Mammary epithelial cell (primary cell): ENCODE results near the gene MDFI.

ENCODE experiments used
- CTCF ChIP-seq, 2 donors: IDR thresholded peaks in 1 of 2; conservative IDR thresholded peaks in 1 of 2; 2 replicates each; pipeline ENCODE4 v1.5.1; 2011 to 2012; ENCODE audit warnings: inconsistent platforms in 2 of 2, low read length in 2 of 2, mild to moderate bottlenecking in 2 of 2, control low read depth in 1 of 2, low read depth in 1 of 2; ENCODE audit not compliant: insufficient read depth in 1 of 2; ENCODE audit errors: extremely low read depth in 1 of 2
- EZH2 ChIP-seq: IDR thresholded peaks from 2 replicates; pipeline ENCODE4 v1.6.1; 2012; ENCODE audit warnings: low read length, inconsistent platforms, borderline replicate concordance

GRCh38 chr6:41595166-41595565, 43.1 kb upstream of the MDFI start:
- TF ChIP-seq CTCF (conservative IDR thresholded peaks at IDR 0.05 in 1 of 2, IDR thresholded peaks at IDR 0.05 in 1 of 2; ENCODE audit: extremely low read depth in 1 of 2, insufficient read depth in 1 of 2, low read depth in 1 of 2, low read length in 2 of 2) (no peak), EZH2 (no peak)
